K562 (cell line): ENCODE results near the gene TAC3. TPM values are rescaled to one million over a fixed set of nuclear protein-coding genes. Genes with fewer than 3 reads are reported as not detected.
A peak's percentile ranks its signal among the peaks of the same experiment; 100 is the strongest.

Experiments
- CHD1 ChIP-seq: fragments of 200-600 bp; sonication (generic); IDR thresholded peaks from one replicate; pipeline ENCODE4 v1.6.1; 2012; ENCODE audit warnings: mild to moderate bottlenecking, moderate library complexity, low read length, inconsistent platforms
- GABPA ChIP-seq: fragments of 200-800 bp; sonication (Bioruptor generic); conservative IDR thresholded peaks from 2 replicates; pipeline ENCODE4 v1.6.1; 2016; ENCODE audit warnings: low read depth, missing genetic modification characterization, missing compliant biosample characterization
- NFATC3 ChIP-seq: fragments of 450-650 bp; IDR thresholded peaks from 2 replicates; pipeline ENCODE4 v1.6.1; 2017; ENCODE audit warnings: mild to moderate bottlenecking
- RAD51 ChIP-seq: fragments of 450-650 bp; IDR thresholded peaks from 2 replicates; pipeline ENCODE4 v1.7.1; 2016; ENCODE audit warnings: low read depth, mild to moderate bottlenecking, borderline replicate concordance
- RNF2 ChIP-seq: sonication (generic); IDR thresholded peaks from 2 replicates; pipeline ENCODE4 v1.6.1; 2016
- SIN3A ChIP-seq, 2 experiments: fragments of 150-350 bp in 1 of 2; IDR thresholded peaks; 2 replicates each; pipeline ENCODE4 v1.6.1; 2011 to 2016; ENCODE audit warnings: borderline replicate concordance in 2 of 2, low read depth in 2 of 2, low read length in 2 of 2, mild to moderate bottlenecking in 2 of 2, moderate library complexity in 2 of 2; ENCODE audit not compliant: control insufficient read depth in 1 of 2
- ZNF644 ChIP-seq: fragments of 200-800 bp; sonication (Bioruptor generic); IDR thresholded peaks from 2 replicates; pipeline ENCODE4 v1.6.1; 2016; ENCODE audit warnings: low read depth, missing genetic modification characterization, missing compliant biosample characterization
- polyA plus RNA-seq, 8 experiments: library from polyadenylated mRNA; depleted of rRNA in 4 of 8; stranded (reverse) in 5 of 8; unstranded in 3 of 8; fragments of >200 nt; fragmentation: Nextera tagmentation in 2 of 8; fragmentation: Illumina TruSeq in 1 of 8; extraction: Ambion mirVana in 2 of 8; extraction: Trizol in 1 of 8; gene quantifications; 2 replicates each; pipeline versions ENCODE4 v1.2.1 to v1.2.3, GENCODE V29; 2011 to 2014; ENCODE audit warnings: inconsistent platforms in 1 of 8, missing spikeins in 1 of 8
- total RNA-seq, 7 experiments: library from RNA; depleted of rRNA in 6 of 7; stranded (reverse); fragments of >200 nt in 6 of 7; fragmentation: Illumina TruSeq in 2 of 7; extraction: Trizol in 2 of 7; gene quantifications; 2 replicates each; pipeline versions ENCODE4 v1.2.1 to v1.2.3, GENCODE V29; 2011 to 2021; ENCODE audit warnings: low replicate concordance in 1 of 7
- TF ChIP-seq, protein P1 (sequence below): fragments of 450-650 bp; IDR thresholded peaks from 2 replicates; pipeline ENCODE4 v1.6.1; 2018; ENCODE audit not compliant: partially characterized antibody
- TF ChIP-seq, protein P2 (sequence below): fragments of 450-650 bp; IDR thresholded peaks from 2 replicates; pipeline ENCODE4 v1.6.1; 2017; ENCODE audit warnings: antibody characterized with exemption, mild to moderate bottlenecking
- TF ChIP-seq, protein P3 (sequence below), 2 experiments: fragments of 450-650 bp in 1 of 2; IDR thresholded peaks; 2 replicates each; pipeline ENCODE4 v1.6.1; 2011 to 2017; ENCODE audit warnings: low read depth in 2 of 2, antibody characterized with exemption in 1 of 2, borderline replicate concordance in 1 of 2, low read length in 1 of 2, mild to moderate bottlenecking in 1 of 2, mixed read lengths in 1 of 2; ENCODE audit not compliant: control insufficient read depth in 1 of 2
- TF ChIP-seq, protein P4 (sequence below): sonication (generic); formaldehyde crosslinking; IDR thresholded peaks from 2 replicates; pipeline ENCODE4 v1.8.1; 2022; ENCODE audit warnings: missing genetic modification reagents

TAC3 gene
- total and polyA plus RNA-seq, 9 of the 15 experiments (the other 6 are each of a cell fraction or from before 2014, with no cell fraction given): 0.29 to 2.8 (median 1.4) TPM

GRCh38 chr12:57005980-57006808 is 10.1 kb downstream of the TAC3 start, which contains the start of gene ZBTB39 (continued):
- TF ChIP-seq, protein P1, sequence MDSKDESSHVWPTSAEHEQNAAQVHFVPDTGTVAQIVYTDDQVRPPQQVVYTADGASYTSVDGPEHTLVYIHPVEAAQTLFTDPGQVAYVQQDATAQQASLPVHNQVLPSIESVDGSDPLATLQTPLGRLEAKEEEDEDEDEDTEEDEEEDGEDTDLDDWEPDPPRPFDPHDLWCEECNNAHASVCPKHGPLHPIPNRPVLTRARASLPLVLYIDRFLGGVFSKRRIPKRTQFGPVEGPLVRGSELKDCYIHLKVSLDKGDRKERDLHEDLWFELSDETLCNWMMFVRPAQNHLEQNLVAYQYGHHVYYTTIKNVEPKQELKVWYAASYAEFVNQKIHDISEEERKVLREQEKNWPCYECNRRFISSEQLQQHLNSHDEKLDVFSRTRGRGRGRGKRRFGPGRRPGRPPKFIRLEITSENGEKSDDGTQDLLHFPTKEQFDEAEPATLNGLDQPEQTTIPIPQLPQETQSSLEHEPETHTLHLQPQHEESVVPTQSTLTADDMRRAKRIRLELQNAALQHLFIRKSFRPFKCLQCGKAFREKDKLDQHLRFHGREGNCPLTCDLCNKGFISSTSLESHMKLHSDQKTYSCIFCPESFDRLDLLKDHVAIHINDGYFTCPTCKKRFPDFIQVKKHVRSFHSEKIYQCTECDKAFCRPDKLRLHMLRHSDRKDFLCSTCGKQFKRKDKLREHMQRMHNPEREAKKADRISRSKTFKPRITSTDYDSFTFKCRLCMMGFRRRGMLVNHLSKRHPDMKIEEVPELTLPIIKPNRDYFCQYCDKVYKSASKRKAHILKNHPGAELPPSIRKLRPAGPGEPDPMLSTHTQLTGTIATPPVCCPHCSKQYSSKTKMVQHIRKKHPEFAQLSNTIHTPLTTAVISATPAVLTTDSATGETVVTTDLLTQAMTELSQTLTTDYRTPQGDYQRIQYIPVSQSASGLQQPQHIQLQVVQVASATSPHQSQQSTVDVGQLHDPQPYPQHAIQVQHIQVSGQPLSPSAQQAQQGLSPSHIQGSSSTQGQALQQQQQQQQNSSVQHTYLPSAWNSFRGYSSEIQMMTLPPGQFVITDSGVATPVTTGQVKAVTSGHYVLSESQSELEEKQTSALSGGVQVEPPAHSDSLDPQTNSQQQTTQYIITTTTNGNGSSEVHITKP: no peak
- TF ChIP-seq RAD51: no peak
- TF ChIP-seq, protein P2, sequence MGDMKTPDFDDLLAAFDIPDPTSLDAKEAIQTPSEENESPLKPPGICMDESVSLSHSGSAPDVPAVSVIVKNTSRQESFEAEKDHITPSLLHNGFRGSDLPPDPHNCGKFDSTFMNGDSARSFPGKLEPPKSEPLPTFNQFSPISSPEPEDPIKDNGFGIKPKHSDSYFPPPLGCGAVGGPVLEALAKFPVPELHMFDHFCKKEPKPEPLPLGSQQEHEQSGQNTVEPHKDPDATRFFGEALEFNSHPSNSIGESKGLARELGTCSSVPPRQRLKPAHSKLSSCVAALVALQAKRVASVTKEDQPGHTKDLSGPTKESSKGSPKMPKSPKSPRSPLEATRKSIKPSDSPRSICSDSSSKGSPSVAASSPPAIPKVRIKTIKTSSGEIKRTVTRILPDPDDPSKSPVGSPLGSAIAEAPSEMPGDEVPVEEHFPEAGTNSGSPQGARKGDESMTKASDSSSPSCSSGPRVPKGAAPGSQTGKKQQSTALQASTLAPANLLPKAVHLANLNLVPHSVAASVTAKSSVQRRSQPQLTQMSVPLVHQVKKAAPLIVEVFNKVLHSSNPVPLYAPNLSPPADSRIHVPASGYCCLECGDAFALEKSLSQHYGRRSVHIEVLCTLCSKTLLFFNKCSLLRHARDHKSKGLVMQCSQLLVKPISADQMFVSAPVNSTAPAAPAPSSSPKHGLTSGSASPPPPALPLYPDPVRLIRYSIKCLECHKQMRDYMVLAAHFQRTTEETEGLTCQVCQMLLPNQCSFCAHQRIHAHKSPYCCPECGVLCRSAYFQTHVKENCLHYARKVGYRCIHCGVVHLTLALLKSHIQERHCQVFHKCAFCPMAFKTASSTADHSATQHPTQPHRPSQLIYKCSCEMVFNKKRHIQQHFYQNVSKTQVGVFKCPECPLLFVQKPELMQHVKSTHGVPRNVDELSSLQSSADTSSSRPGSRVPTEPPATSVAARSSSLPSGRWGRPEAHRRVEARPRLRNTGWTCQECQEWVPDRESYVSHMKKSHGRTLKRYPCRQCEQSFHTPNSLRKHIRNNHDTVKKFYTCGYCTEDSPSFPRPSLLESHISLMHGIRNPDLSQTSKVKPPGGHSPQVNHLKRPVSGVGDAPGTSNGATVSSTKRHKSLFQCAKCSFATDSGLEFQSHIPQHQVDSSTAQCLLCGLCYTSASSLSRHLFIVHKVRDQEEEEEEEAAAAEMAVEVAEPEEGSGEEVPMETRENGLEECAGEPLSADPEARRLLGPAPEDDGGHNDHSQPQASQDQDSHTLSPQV: no peak
- no peak for TF ChIP-seq CHD1
- TF ChIP-seq, protein P3, sequence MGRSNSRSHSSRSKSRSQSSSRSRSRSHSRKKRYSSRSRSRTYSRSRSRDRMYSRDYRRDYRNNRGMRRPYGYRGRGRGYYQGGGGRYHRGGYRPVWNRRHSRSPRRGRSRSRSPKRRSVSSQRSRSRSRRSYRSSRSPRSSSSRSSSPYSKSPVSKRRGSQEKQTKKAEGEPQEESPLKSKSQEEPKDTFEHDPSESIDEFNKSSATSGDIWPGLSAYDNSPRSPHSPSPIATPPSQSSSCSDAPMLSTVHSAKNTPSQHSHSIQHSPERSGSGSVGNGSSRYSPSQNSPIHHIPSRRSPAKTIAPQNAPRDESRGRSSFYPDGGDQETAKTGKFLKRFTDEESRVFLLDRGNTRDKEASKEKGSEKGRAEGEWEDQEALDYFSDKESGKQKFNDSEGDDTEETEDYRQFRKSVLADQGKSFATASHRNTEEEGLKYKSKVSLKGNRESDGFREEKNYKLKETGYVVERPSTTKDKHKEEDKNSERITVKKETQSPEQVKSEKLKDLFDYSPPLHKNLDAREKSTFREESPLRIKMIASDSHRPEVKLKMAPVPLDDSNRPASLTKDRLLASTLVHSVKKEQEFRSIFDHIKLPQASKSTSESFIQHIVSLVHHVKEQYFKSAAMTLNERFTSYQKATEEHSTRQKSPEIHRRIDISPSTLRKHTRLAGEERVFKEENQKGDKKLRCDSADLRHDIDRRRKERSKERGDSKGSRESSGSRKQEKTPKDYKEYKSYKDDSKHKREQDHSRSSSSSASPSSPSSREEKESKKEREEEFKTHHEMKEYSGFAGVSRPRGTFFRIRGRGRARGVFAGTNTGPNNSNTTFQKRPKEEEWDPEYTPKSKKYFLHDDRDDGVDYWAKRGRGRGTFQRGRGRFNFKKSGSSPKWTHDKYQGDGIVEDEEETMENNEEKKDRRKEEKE (IDR thresholded peaks at IDR 0.05; ENCODE audit: borderline replicate concordance in 1 of 2, control insufficient read depth in 1 of 2, low read depth in 2 of 2, low read length in 1 of 2): no peak
- TF ChIP-seq RNF2: no peak
- peak; percentile 32 to 62; a peak in 1 of 4 replicates for TF ChIP-seq SIN3A (IDR thresholded peaks at IDR 0.05; ENCODE audit: borderline replicate concordance in 2 of 2, control insufficient read depth in 1 of 2, low read depth in 2 of 2, low read length in 2 of 2)
- TF ChIP-seq NFATC3: no peak
- peak; percentile 88 for TF ChIP-seq GABPA (tag)
- TF ChIP-seq, protein P4, sequence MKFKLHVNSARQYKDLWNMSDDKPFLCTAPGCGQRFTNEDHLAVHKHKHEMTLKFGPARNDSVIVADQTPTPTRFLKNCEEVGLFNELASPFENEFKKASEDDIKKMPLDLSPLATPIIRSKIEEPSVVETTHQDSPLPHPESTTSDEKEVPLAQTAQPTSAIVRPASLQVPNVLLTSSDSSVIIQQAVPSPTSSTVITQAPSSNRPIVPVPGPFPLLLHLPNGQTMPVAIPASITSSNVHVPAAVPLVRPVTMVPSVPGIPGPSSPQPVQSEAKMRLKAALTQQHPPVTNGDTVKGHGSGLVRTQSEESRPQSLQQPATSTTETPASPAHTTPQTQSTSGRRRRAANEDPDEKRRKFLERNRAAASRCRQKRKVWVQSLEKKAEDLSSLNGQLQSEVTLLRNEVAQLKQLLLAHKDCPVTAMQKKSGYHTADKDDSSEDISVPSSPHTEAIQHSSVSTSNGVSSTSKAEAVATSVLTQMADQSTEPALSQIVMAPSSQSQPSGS (CRISPR knock-in tag): no peak
- no peak for TF ChIP-seq ZNF644 (tag)
